Peyer's patch (tissue), 4 donors: ENCODE results near the gene CTBP1.

Source experiments
- POLR2A ChIP-seq, 2 donors: fragments of 450-650 bp; IDR thresholded peaks; one replicate each; pipeline ENCODE4 v1.5.1; 2017; ENCODE audit warnings: antibody characterized with exemption in 2 of 2, mild to moderate bottlenecking in 2 of 2, moderate library complexity in 2 of 2
- TF ChIP-seq, protein P1 (sequence below), 6 experiments: fragments of 450-650 bp in 4 of 6; fragments of 200-600 bp in 2 of 6; sonication (generic) in 1 of 6; IDR thresholded peaks; one replicate each; pipeline ENCODE4 v1.5.1; 2017 to 2019; ENCODE audit warnings: antibody characterized with exemption in 6 of 6, mild to moderate bottlenecking in 3 of 6, moderate library complexity in 1 of 6

GRCh38 chr4:1264942-1265341 is 16.0 kb upstream of the CTBP1 start:
- TF ChIP-seq POLR2A (IDR thresholded peaks at IDR 0.05) = no peak
- TF ChIP-seq, protein P1, sequence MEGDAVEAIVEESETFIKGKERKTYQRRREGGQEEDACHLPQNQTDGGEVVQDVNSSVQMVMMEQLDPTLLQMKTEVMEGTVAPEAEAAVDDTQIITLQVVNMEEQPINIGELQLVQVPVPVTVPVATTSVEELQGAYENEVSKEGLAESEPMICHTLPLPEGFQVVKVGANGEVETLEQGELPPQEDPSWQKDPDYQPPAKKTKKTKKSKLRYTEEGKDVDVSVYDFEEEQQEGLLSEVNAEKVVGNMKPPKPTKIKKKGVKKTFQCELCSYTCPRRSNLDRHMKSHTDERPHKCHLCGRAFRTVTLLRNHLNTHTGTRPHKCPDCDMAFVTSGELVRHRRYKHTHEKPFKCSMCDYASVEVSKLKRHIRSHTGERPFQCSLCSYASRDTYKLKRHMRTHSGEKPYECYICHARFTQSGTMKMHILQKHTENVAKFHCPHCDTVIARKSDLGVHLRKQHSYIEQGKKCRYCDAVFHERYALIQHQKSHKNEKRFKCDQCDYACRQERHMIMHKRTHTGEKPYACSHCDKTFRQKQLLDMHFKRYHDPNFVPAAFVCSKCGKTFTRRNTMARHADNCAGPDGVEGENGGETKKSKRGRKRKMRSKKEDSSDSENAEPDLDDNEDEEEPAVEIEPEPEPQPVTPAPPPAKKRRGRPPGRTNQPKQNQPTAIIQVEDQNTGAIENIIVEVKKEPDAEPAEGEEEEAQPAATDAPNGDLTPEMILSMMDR (IDR thresholded peaks at IDR 0.05) = no peak
